ENCODE measurements around the gene ARIH1. TPM values are rescaled to one million over a fixed set of nuclear protein-coding genes. Genes with fewer than 3 reads are reported as not detected.

Gene ARIH1
- total and polyA plus RNA-seq, 2 donors (not counting 1 experiment from before 2014, with no cell fraction given) = 27.9 to 199 TPM

DNA sequence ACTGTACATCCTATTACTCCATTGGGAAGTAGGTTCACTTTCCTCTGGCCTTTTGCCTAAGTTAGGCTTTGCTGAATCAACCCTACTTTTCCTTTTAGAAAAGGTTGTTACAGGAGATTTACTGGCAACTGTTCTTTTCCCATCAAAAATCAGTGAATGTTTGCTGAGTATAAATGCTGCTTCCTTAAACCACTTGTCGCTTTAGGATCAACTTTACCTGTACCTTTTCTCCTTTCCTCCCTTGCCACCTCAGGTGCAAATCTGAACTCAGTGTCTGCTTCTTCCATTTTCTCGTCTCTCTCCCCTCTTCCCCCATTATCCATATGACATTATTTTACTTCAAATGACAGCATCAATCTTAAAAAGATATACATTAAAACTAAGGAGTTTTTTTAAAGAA is 110.9 kb downstream of the ARIH1 start:
- Histone ChIP-seq H3K4me3 (ENCODE audit: control extremely low read depth in 1 of 5, extremely low read depth in 1 of 5, insufficient read depth in 1 of 5, low read depth in 2 of 5, low read length in 4 of 5) (no peak overlapping the region), H3K36me3 (replicated peaks in 1 of 2; ENCODE audit: control extremely low read depth in 1 of 2, control insufficient read depth in 1 of 2, extremely low read depth in 1 of 2, insufficient read depth in 2 of 2, low read length in 1 of 2) (peaks cover 4 to 41% of the 10 kb centered on the region in 2 experiments), H3K79me2 (ENCODE audit: control insufficient read depth, insufficient read depth, low read length) (no peaks in the 10 kb centered on the region), H3K9ac (ENCODE audit: low read length) (no peak overlapping the region), H3K27me3 (replicated peaks in 1 of 4; ENCODE audit: control extremely low read depth in 1 of 4, control insufficient read depth in 3 of 4, insufficient read depth in 4 of 4, low read length in 3 of 4) (no peaks in the 10 kb centered on the region), H4K20me1 (ENCODE audit: control insufficient read depth, insufficient read depth, low read length, poor library complexity, severe bottlenecking) (no peaks in the 10 kb centered on the region), H3K4me2 (replicated peaks; ENCODE audit: low read depth, low read length, poor library complexity, severe bottlenecking) (no peak overlapping the region), H2AFZ (ENCODE audit: insufficient read depth, low read depth, low read length, poor library complexity, severe bottlenecking) (no peak overlapping the region), H3K4me1 (ENCODE audit: control insufficient read depth in 2 of 2, insufficient read depth in 2 of 2, low read length in 2 of 2) (no peaks in the 10 kb centered on the region), H3K27ac (ENCODE audit: low read length in 2 of 2) (no peak overlapping the region), H3K9me3 (ENCODE audit: control extremely low read depth in 1 of 3, control insufficient read depth in 2 of 3, insufficient read depth in 1 of 3, low read length in 2 of 3) (no peaks in the 10 kb centered on the region)
- ATAC-seq (ENCODE audit: low read depth) (no peak), DNase-seq (no peak)
- H3K27ac Mint-ChIP-seq = no peak overlapping the region
- no peaks in the 10 kb centered on the region for H3K27me3 Mint-ChIP-seq
- WGBS (ENCODE audit: insufficient coverage) = no CpG with 5 or more reads among the region's 2 CpGs
- H3K4me1 Mint-ChIP-seq = no peaks in the 10 kb centered on the region
- TF ChIP-seq, protein P1, sequence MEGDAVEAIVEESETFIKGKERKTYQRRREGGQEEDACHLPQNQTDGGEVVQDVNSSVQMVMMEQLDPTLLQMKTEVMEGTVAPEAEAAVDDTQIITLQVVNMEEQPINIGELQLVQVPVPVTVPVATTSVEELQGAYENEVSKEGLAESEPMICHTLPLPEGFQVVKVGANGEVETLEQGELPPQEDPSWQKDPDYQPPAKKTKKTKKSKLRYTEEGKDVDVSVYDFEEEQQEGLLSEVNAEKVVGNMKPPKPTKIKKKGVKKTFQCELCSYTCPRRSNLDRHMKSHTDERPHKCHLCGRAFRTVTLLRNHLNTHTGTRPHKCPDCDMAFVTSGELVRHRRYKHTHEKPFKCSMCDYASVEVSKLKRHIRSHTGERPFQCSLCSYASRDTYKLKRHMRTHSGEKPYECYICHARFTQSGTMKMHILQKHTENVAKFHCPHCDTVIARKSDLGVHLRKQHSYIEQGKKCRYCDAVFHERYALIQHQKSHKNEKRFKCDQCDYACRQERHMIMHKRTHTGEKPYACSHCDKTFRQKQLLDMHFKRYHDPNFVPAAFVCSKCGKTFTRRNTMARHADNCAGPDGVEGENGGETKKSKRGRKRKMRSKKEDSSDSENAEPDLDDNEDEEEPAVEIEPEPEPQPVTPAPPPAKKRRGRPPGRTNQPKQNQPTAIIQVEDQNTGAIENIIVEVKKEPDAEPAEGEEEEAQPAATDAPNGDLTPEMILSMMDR (IDR thresholded peaks at IDR 0.05) = no peak
- no peak for TF ChIP-seq EZH2 (IDR thresholded peaks at IDR 0.05; ENCODE audit: borderline replicate concordance, insufficient read depth, low read depth, low read length, poor library complexity, severe bottlenecking)
- H3K9me3 Mint-ChIP-seq (ENCODE audit: insufficient read depth) = no peaks in the 10 kb centered on the region
- ChIA-PET CTCF (no interaction called here), POLR2A (no interaction called here)
- H3K4me3 Mint-ChIP-seq = no peak overlapping the region
- intact Hi-C loops (cut with micrococcal nuclease) = no loop called here

DNA sequence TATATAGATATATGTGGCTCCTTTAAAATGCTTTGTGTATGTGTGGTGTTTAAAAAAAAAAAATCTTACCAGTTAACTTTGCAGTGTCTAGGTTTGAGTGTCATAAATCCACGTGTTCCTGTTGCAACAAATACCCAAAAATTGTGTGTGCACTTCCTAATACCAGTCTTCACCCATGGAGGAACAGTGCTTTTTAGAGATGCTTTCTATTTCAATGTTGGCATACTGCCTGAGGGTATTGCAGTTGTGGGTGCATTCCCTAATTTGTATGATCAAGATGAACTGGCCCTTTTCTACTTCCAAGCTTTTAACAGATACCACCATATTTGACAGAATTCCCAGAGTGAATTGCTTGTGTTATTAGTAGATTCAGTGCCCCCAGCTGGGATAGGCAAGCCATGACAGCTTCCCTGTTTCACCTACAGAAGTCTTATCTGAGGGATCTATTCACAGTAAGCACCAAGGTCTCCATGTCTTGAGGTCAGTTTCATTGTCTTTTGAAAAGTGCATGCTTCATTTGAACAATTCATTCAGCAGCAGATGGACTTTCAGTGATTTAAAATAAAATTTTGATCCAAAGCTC is 111.4 kb downstream of the ARIH1 start:
- H3K9me3 ChIP-seq (ENCODE audit: control extremely low read depth in 1 of 3, control insufficient read depth in 2 of 3, insufficient read depth in 1 of 3, low read length in 2 of 3) = no peaks in the 10 kb centered on the region
- WGBS (ENCODE audit: insufficient coverage) = no CpG with 5 or more reads among the region's 1 CpG
- H3K9me3 Mint-ChIP-seq (ENCODE audit: insufficient read depth) = no peaks in the 10 kb centered on the region
- no peaks in the 10 kb centered on the region for H4K20me1 ChIP-seq (ENCODE audit: control insufficient read depth, insufficient read depth, low read length, poor library complexity, severe bottlenecking)
- no peak overlapping the region for H3K9ac ChIP-seq (ENCODE audit: low read length)
- no peaks in the 10 kb centered on the region for H3K4me1 Mint-ChIP-seq
- no peaks in the 10 kb centered on the region for H3K4me1 ChIP-seq (ENCODE audit: control insufficient read depth in 2 of 2, insufficient read depth in 2 of 2, low read length in 2 of 2)
- no peak overlapping the region for H3K27ac ChIP-seq (ENCODE audit: low read length in 2 of 2)
- intact Hi-C loops (cut with micrococcal nuclease) = no loop called here
- no peak overlapping the region for H3K4me3 Mint-ChIP-seq
- H3K4me2 ChIP-seq (replicated peaks; ENCODE audit: low read depth, low read length, poor library complexity, severe bottlenecking) = no peak overlapping the region
- DNase-seq (no peak), ATAC-seq (ENCODE audit: low read depth) (no peak)
- H3K4me3 ChIP-seq (ENCODE audit: control extremely low read depth in 1 of 5, extremely low read depth in 1 of 5, insufficient read depth in 1 of 5, low read depth in 2 of 5, low read length in 4 of 5) = no peak overlapping the region
- CTCF ChIA-PET = interaction anchor here (0.9 kb wide), 1 partner anchor 15 kb away, joined by 5 read pairs; no protein-coding TSS in a partner anchor
- no peaks in the 10 kb centered on the region for H3K79me2 ChIP-seq (ENCODE audit: control insufficient read depth, insufficient read depth, low read length)
- H3K36me3 ChIP-seq (replicated peaks in 1 of 2; ENCODE audit: control extremely low read depth in 1 of 2, control insufficient read depth in 1 of 2, extremely low read depth in 1 of 2, insufficient read depth in 2 of 2, low read length in 1 of 2) = peaks cover 4 to 36% of the 10 kb centered on the region in 2 experiments
- H3K27me3 Mint-ChIP-seq = no peaks in the 10 kb centered on the region
- POLR2A ChIA-PET = no interaction called here
- no peak overlapping the region for H3K27ac Mint-ChIP-seq
- TF ChIP-seq, protein P1 (IDR thresholded peaks at IDR 0.05) = no peak
- TF ChIP-seq EZH2 (IDR thresholded peaks at IDR 0.05; ENCODE audit: borderline replicate concordance, insufficient read depth, low read depth, low read length, poor library complexity, severe bottlenecking) = no peak
- no peaks in the 10 kb centered on the region for H3K27me3 ChIP-seq (replicated peaks in 1 of 4; ENCODE audit: control extremely low read depth in 1 of 4, control insufficient read depth in 3 of 4, insufficient read depth in 4 of 4, low read length in 3 of 4)
- no peak overlapping the region for H2AFZ ChIP-seq (ENCODE audit: insufficient read depth, low read depth, low read length, poor library complexity, severe bottlenecking)

Measured in B cell (primary cell).